Activated T-helper 9 cell treated with anti-CD3 and anti-CD28 coated beads, Interleukin-2, amount 50 U/mL, for 16 hours (primary cell): ENCODE results near the gene DZANK1.
"Not testable (repeated sequence)": the region's sequence is repeated elsewhere in the genome, so short reads cannot be mapped to it uniquely, and the experiment has no call there.

ENCODE experiments used
- DNase-seq: peaks from one replicate; pipeline ENCODE4 v3.0.0-alpha.2; 2020; ENCODE audit warnings: low read depth

Gene DZANK1

GRCh38 chr20:18375551-18375950 is 91.3 kb downstream of the DZANK1 start:
- DNase-seq = not testable (repeated sequence)

GRCh38 chr20:18372296-18372695 is 94.5 kb downstream of the DZANK1 start:
- no peak for DNase-seq

- no peak for DNase-seq
Observed at GRCh38 chr20:18364768-18365167, 102.1 kb downstream of the DZANK1 start.

GRCh38 chr20:18363708-18364107 is 103.1 kb downstream of the DZANK1 start:
- DNase-seq = no peak

GRCh38 chr20:18362916-18363315 is 103.9 kb downstream of the DZANK1 start:
- no peak for DNase-seq

- no peak for DNase-seq
Observed at GRCh38 chr20:18361678-18362077, 105.2 kb downstream of the DZANK1 start.

GRCh38 chr20:18360635-18361034 is 106.2 kb downstream of the DZANK1 start:
- no peak for DNase-seq

GRCh38 chr20:18359854-18360253 is 107.0 kb downstream of the DZANK1 start:
- no peak for DNase-seq

GRCh38 chr20:18349749-18350148 is 117.1 kb downstream of the DZANK1 start:
- DNase-seq = not testable (repeated sequence)
